Stimulated activated CD8-positive, alpha-beta memory T cell treated with anti-CD3 and anti-CD28 coated beads, Interleukin-12 subunit alpha, Interleukin-12 subunit beta, amount 100 ng/mL, for 24 hours (primary cell): ENCODE data around the gene TTC16.

Experiments
- DNase-seq: peaks from one replicate; pipeline ENCODE4 v3.0.0-alpha.2; 2020; ENCODE audit errors: extremely low read depth

The TTC16 gene

DNA sequence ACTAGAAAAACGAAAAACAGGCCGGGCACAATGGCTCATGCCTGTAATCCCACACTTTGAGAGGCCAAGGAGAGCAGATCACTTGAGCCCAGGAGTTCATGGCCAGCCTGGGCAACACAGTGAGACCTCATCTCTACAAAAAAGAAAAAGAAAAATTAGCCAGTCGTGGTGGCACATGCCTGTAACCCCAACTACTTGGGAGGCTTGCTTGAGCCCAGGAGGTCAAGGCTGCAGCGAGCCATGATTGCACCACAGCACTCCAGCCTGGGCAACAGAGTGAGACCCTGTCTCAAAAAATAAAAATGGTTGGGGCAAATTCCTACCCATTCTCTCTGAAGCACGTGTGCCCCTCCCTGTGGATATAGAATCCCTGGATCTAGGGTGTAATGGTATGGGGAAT lies 17.5 kb upstream of the TTC16 start:
- no peak for DNase-seq

DNA sequence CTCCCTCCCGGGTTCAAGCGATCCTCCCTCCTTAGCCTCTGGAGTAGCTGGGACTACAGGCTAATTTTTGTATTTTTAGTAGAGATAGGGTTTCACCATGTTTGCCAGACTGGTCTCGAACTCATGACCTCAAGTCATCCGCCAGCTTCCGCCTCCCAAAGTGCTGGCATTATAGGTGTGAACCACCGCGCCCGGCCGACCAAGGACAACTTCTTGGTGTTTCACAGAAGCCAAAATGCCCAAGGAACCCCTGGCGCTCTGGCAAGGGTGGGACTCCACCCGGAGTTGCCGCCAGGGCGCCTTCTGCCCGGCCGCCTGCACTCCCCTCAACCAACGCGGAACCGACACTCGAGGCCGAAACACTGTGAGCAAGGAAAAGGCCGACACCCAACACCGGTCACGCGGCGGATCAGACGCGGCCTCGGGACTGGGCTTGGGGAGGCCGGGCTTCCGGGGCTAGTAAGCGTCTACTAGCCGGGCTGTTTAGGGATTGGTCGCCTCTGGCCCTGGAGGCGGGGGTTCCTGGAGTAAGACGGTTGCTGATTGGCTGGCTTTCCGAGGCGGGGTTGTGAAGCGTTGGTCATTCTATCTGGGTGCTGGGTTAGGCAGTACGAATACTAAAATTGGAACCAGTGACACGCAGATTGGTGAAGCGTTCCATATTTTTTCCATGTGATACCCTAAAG lies 16.8 kb upstream of the TTC16 start:
- DNase-seq = peak; percentile 65

GRCh38 chr9:127700140-127700539 lies 15.7 kb upstream of the TTC16 start:
- no peak for DNase-seq

- no peak for DNase-seq
Observed at GRCh38 chr9:127700594-127701255, 15.2 kb upstream of the TTC16 start.

DNA sequence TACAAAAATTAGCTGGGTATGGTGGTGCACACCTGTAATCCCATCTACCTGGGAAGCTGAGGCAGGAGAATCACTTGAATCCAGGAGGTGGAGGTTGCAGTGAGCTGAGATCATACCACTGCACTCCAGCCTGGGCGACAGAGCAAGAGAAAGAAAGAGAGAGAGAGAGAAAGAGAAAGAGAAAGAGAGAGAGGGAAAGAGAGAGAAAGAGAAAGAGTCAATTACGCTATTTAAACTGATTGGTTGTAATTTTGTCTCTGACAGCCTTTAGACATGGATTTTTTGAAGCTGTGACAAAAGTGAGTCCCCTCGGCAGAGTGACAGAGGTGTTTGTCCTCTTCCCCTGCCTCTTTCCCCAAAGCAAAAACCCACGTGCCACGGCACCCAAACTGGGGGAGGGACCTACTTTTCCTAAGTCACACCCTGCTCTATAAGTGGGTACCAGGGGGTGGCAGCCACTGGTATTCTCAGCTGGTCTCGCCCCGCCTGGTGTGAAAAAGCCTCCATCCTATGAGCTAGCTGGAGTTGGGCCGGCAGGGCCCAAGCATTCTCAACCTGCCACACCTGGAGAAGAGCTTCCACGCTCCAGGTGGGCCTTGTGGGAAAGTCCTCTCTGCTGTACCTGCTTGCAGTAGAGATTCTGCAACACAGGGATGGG lies 12.5 kb upstream of the TTC16 start:
- DNase-seq = no peak

- DNase-seq = no peak
Observed at GRCh38 chr9:127705577-127706379, 10.1 kb upstream of the TTC16 start.

- DNase-seq = no peak
Observed at GRCh38 chr9:127706836-127707241, 9.0 kb upstream of the TTC16 start, which contains the start of gene CFAP157. Gene CFAP157 (plus strand): TSS chr9:127706988. CDS start chr9:127707032, 44 bp downstream.

GRCh38 chr9:127707766-127708165 lies 8.1 kb upstream of the TTC16 start:
- no peak for DNase-seq

DNA sequence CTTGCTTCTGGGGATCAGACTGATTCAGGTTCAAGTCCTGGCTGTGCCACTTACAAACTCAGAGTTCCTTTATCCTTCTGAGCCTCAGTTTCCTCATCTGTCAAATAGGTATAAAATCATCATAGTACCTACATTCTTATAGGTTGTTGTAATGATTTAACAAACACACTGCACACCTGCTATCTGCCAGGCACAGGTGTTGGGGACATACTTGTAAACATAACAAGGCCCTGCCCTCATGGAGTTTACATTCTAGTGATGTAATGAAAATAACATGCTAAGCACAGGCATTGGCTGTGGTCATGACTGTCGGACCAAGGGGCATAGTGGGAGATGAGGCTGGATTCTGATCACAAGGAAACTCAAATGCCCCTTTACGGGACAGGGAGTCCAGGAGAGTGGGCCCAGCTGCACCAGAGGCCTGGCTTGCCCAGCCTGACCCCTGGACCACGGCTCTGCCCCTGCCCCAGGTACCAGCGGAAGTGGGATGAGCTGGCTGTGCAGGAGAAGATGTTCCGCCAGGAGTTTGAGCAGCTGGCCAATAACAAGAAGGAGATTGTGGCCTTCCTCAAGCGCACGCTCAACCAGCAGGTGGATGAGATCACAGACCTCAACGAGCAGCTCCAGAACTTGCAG lies 6.8 kb upstream of the TTC16 start:
- DNase-seq = no peak

- DNase-seq = no peak
Observed at GRCh38 chr9:127710204-127710783, 5.6 kb upstream of the TTC16 start.

- no peak for DNase-seq
Observed at GRCh38 chr9:127711226-127711701, 4.6 kb upstream of the TTC16 start.

DNA sequence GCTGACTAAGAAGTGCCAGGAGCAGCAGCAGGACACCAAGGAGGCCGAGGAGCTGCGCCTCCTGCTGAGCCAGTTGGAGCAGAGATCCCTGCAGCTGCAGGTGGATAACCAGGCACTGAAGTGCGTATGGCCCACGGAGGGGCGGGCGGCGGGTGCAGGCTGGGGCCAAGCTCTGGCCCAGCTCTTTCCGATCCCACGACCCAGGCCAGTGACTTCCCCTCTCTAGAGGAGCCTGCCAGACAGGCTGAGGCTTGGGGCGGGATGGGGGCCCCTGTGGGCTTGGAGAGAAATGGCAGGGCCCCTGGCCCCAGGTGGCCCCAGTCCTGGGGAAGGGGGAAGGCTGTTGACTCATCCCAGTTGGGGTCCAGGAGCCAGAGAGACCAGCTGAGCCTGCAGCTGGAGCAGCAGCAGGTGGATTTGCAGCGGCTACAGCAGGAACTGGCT lies 4.0 kb upstream of the TTC16 start:
- no peak for DNase-seq

- DNase-seq = no peak
Observed at GRCh38 chr9:127712371-127712770, 3.5 kb upstream of the TTC16 start.

DNA sequence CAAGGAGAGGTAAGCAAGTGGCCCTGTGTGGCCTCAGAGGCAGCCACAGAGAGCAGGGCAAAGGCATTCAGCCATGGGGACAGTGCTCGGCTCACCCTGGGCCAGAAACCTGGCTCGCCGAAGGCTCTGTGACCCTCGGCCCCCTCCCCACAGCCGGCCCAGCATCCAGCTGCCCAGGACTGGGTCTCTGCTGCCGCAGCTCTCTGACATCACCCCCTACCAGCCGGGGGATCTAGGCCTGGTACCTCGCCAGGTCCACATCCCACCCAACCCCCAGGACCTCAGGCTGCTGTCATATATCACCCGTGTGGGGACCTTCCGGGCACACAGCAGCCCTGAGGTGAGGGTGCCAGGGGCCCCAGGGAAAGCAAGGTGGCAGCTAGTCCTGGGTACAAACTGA lies 3.0 kb upstream of the TTC16 start:
- no peak for DNase-seq

GRCh38 chr9:127714020-127714750 lies 1.7 kb upstream of the TTC16 start:
- no peak for DNase-seq

GRCh38 chr9:127714951-127715469 lies 869 bp upstream of the TTC16 start:
- no peak for DNase-seq

DNA sequence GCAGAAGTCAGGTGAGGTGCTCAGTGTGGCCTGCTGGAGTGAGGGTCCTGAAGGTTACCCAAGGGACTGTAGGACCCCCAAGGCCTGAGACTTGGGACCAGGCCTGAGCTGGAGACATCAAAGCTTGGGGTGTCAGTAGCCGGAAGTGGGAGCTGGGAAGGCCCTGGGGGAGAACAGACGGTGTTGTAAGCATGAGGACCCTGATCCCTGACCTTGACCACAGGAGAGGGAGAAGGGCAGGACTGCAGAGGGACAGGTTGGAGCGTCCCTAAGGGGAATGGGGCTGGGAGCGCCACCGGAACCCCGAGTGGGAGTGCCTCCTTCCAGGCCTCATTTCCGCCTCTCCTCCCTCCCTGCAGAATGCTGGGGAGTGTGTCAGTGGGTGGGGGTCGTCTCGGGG lies 533 bp downstream of the TTC16 start:
- no peak for DNase-seq

DNA sequence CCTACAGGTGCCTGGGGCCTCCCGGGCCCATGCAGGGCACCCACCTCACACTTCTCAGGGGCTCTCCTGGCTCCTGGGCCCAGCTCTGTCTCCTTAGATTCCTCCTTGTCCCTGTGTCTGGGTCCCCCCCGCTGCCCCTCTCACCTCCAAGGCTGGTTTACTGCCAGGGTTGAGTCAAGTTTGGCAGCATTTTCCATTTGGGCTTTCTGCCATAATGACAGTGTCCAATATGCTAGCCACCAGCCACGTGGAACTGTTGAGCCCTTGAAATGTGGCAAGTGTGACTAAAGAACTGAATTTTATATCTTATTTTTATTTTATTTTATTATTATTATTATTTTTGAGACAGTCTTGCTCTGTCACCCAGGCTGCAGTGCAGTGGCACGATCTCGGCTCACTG lies 1.9 kb downstream of the TTC16 start:
- DNase-seq = no peak

DNA sequence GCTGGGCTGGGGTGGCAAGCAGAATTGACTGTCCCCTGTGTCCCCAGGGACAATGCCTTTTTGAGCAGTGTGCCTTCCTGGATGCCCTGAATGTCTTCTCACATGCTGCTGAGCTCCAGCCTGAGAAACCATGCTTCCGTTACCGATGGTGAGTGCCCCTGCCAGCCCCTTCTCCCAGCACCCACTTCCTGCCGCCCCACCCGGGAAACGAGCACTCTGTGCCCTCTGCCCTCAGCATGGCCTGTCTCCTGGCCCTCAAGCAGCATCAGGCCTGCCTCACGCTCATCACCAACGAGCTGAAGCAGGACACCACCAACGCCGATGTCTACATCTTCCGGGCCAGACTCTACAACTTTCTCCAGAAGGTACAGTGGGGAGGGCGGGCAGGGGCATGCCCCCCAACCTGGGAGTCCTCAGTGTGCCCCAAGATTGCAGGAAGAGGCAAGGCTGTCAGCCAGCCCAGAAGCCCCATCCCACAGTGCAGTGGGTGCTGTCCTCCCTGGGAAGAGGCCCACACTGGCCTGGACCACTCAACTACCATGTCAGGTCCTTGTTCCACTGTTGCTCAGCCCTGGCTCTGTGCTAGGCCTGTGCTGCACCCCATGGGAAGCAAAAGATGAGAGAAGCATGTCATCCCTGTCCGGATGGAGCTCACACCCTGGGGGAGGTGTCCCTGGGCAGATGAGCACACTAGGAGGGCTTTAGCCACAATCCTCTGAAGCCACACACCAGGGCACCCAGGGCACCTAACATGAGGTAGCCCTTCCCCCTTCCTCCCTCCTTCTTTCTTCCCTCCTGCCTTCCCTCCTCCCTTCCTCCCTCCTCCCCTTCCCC lies 4.4 kb downstream of the TTC16 start:
- no peak for DNase-seq
